HG03064 (cell line): ENCODE measurements around the gene DVL1.
"Not testable (repeated sequence)": the region's sequence is repeated elsewhere in the genome, so short reads cannot be mapped to it uniquely, and the experiment has no call there.

ENCODE experiments used
- ATAC-seq: cut with Tn5 transposase; IDR thresholded peaks from one replicate; pipeline ENCODE4 v1.9.1; 2021; ENCODE audit warnings: low read depth; ENCODE audit not compliant: unreplicated experiment

DVL1 gene

GRCh38 chr1:1373815-1374588 lies 24.8 kb upstream of the DVL1 start:
- ATAC-seq: no peak

- no peak for ATAC-seq
Measured at GRCh38 chr1:1373051-1373814, 24.0 kb upstream of the DVL1 start.

- no peak for ATAC-seq
Measured at GRCh38 chr1:1371746-1372711, 22.8 kb upstream of the DVL1 start.

GRCh38 chr1:1371364-1371745 lies 22.1 kb upstream of the DVL1 start:
- no peak for ATAC-seq

DNA sequence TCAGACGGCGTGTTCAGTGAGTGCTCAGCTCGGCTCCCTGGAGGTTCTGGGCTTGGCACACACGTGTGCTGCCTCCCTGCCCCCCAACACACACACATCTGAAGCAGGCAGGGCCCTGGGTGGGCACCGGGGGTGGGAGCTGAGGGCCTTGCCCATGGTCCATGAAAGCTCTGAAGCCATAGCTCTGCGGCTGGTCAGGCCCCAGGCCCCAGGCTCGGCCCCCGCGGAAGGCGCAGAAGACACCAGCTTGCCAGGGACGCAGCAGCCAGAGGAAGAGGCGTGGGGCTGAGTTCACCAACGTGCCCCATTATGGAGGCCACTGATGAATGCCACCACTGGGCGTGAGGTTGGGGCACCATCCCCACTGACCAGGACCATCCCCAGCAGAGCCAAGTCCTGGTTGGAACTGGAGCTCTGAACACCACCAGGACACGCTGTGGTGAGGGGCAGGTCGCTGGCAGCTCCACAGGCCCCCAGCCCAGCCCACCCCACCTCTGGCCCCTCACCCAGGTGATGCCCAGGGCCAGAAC lies 21.6 kb upstream of the DVL1 start:
- ATAC-seq: no peak

DNA sequence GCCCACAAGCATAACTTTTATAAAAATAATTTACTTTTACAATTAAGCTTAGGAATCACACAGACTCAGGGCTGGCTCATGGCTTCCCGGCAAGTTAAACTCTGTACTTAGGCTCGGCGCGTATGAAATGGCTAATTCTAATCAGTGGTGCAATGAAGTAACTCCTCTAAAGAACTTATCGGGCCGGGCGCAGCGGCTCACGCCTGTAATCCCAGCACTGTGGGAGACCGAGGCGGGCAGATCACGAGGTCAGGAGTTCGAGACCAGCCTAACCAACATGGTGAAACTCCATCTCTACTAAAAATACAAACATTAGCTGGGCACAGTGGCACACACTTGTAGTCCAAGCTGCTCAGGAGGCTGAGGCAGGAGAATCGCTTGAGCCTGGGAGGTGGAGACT lies 20.9 kb upstream of the DVL1 start:
- ATAC-seq: not testable (repeated sequence)

DNA sequence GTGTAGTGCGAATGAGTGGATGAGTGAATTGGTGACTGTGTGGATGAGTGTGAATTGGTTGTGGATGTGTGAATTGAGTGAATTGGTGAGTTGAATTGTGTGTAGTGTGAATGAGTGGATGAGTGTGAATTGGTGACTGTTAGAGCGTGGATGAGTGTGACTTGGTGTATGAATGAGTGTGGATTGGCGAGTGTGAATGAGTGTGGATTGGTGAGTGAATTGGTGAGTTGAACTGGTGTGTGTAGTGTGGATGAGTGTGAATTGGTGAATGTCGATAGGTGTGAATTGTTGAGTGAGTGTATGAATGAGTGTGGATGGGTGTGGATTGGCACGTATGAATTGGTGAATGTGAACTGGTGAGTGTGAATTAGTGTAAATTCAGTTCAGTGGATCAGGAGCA lies 18.1 kb upstream of the DVL1 start:
- ATAC-seq: no peak

DNA sequence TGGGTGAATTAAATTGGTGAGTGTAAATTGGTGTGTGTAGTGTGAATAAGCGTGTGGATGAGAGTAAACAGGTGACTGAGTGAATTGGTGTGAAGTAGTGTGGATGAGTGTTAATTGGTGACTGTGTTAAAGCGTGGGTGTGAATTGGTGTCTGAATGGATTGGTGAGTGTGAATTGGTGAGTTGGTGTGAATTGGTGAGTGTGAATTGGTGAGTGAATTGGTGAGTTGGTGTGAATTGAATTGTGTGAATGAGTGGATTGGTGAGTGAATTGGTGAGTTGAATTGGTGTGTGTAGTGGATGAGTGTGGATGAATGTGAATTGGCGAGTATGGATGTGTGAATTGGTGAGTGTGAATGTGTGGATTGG lies 17.5 kb upstream of the DVL1 start:
- no peak for ATAC-seq

- no peak for ATAC-seq
Measured at GRCh38 chr1:1365875-1366698, 16.9 kb upstream of the DVL1 start.

GRCh38 chr1:1364266-1364665 lies 15.0 kb upstream of the DVL1 start:
- ATAC-seq: no peak

- no peak for ATAC-seq
Measured at GRCh38 chr1:1361982-1362423, 12.8 kb upstream of the DVL1 start.

DNA sequence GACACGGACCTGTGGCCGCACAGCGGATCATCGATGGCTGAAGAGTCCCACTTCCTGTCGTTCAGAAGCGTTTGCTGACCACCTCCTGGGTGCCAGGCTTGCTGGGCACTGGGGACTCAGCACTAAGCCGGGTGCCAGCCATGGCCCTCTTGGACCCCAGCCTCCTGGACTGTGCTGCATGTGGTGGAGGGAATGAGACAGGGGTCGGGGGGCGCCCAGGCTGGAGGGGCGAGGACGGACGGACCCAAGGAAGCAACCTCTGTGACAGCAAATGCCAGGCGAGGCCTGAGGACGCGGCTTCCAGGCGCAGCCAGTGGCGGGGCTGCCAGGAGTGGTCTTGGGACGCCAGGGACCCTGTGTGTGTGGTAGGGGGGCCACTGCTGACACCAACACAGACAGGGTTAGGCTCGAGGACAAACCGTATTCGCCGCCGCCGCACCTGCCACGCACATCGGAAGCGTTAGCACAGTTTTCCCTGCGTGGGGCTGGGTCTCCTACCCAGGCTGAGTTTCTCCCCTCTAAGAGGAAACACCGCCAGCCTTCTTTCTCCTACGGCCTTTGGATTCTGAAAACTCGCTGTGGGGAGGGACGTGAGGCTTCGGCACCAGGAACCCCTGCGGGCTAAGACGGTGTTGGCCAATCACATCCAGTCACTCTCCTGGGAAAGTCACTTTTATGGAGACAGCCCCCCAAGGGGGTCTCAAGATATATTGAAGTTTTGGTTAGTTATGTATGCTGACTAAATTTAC lies 12.2 kb upstream of the DVL1 start:
- no peak for ATAC-seq

GRCh38 chr1:1360506-1361169 lies 11.4 kb upstream of the DVL1 start:
- no peak for ATAC-seq

GRCh38 chr1:1359664-1360468 lies 10.6 kb upstream of the DVL1 start:
- no peak for ATAC-seq

DNA sequence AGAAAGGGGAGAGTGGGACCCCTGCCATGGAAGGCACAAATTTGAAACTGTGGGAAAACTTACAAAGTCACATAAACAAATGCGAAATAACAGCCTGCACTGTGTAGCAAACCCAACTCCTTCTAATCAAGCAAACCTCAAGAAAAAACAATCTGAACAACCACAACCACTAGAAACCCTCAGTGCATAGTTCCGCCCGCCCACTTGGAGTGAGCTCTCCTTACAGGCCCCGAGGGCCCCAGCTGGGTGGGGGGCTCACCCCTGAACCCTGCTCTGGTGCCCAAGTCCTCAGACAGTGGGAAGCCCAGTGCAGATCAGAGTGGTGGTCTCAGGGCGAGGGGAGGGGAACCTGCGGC lies 10.1 kb upstream of the DVL1 start:
- no peak for ATAC-seq

DNA sequence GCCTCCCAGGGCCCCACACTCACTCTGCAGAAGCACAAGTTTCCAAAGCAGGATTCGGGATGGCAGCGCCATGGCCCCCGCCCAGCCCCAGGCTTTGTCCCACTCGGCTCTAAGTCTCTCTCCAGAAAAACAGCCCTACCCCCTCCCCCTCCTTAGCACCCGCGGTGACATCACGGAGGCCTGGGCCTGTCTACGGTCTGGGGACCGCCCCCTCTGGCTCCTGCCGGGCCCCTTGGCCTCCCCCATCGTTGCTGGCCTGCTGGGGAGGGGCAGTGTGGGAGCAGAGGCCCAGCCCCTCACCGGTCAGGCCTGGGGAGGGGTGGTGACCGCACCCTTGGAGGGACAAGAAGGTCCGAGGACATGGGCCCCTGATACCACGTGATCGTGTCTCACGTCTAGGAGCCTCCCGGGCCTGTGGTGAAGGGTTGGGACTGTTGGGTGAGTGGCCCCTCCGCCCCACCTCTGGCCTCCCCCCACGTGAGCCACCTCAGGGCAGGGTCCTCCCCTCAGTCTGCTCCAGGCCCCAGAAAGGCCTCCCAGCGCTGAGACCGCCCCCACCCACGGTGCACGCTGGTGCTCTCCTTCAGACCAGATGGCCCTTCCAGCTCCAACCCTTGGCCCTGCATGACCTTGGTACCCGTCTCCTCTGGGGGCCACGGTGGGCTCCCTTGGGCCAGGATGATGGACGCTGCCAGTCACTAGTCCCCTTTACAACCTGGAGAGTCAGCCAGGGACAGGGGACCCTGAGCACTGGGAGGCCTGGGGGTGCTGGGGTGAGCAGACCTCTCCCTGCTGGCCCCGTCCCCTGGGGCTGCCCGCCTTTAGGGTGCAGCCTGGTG lies 9.4 kb upstream of the DVL1 start, which contains the start of gene MXRA8:
MXRA8 (minus strand) TSS at position 123 of the 839 bp plus-strand sequence; CDS start at position 72, 51 bp downstream.
- ATAC-seq: no peak

- no peak for ATAC-seq
Measured at GRCh38 chr1:1357871-1358432, 8.7 kb upstream of the DVL1 start.
